GM23248 (cell line): ENCODE measurements around the gene CAMSAP2.

ENCODE experiments used
- EZH2 ChIP-seq: fragments of 200-600 bp; sonication (generic); IDR thresholded peaks from 2 replicates; pipeline ENCODE4 v1.6.1; 2018; ENCODE audit warnings: antibody characterized with exemption, mild to moderate bottlenecking; ENCODE audit not compliant: insufficient read depth, poor library complexity, severe bottlenecking
- EZH2phosphoT487 ChIP-seq: fragments of 200-600 bp; sonication (generic); IDR thresholded peaks from 2 replicates; pipeline ENCODE4 v1.6.1; 2018; ENCODE audit warnings: antibody characterized with exemption, moderate library complexity, mild to moderate bottlenecking, low read depth; ENCODE audit not compliant: insufficient read depth

GRCh38 chr1:200857804-200858203 is 119.1 kb downstream of the CAMSAP2 start:
- no peak for TF ChIP-seq EZH2
- no peak for TF ChIP-seq EZH2phosphoT487
